Activated T-helper 1 cell treated with anti-CD3 and anti-CD28 coated beads, Interleukin-12 subunit alpha, Interleukin-12 subunit beta, Interleukin-2, Interleukin-4 antibody, amounts not matched to agents 30 ng/mL and 10 ng/mL and 1 ng/mL, durations not matched to agents 14 hours and 24 hours and 36 hours (primary cell): ENCODE data around the gene AP1B1. TPM values are rescaled to one million over a fixed set of nuclear protein-coding genes. Genes with fewer than 3 reads are reported as not detected.
A peak's percentile ranks its signal among the peaks of the same experiment; 100 is the strongest.

ENCODE experiments used
- DNase-seq: peaks from one replicate; pipeline ENCODE4 v3.0.0; 2021; ENCODE audit warnings: low spot score
- H3K27ac Mint-ChIP-seq: one replicate; pipeline ENCODE4 v1.8.0; 2021; ENCODE audit warnings: mild to moderate bottlenecking, mixed read lengths
- H3K27me3 Mint-ChIP-seq: one replicate; pipeline ENCODE4 v1.8.0; 2022; ENCODE audit warnings: mild to moderate bottlenecking, moderate library complexity, mixed read lengths; ENCODE audit not compliant: insufficient read depth
- H3K36me3 Mint-ChIP-seq: one replicate; pipeline ENCODE4 v1.8.0; 2021; ENCODE audit warnings: low read depth, mixed read lengths
- H3K4me1 Mint-ChIP-seq: one replicate; pipeline ENCODE4 v1.8.0; 2021; ENCODE audit warnings: low read depth, mixed read lengths
- H3K4me3 Mint-ChIP-seq: one replicate; pipeline ENCODE4 v1.8.0; 2021; ENCODE audit warnings: mild to moderate bottlenecking, moderate library complexity, mixed read lengths
- H3K9me3 Mint-ChIP-seq: one replicate; pipeline ENCODE4 v1.8.0; 2021; ENCODE audit warnings: mixed read lengths
- intact Hi-C: fragments of 100-400 bp; cut with micrococcal nuclease; formaldehyde crosslinking; loops from one replicate; pipeline ENCODE4 v1.15.1; 2024
- total RNA-seq: library from RNA; stranded (reverse); gene quantifications from 2 replicates; pipeline ENCODE4 v1.2.3, GENCODE V29; 2022

Gene AP1B1
- total RNA-seq, 1 donor from 2014 or later: 84.0 TPM

- peak overlapping the region; percentile 36 for H3K27ac Mint-ChIP-seq
Observed at GRCh38 chr22:29300807-29301601, 87.4 kb downstream of the AP1B1 start.

GRCh38 chr22:29300467-29300806 is 87.9 kb downstream of the AP1B1 start:
- peaks cover 8% of the 10 kb centered on the region for H3K4me1 Mint-ChIP-seq
- H3K36me3 Mint-ChIP-seq: peaks cover 43% of the 10 kb centered on the region
- no peak for DNase-seq
- intact Hi-C loops: no loop called here
- H3K27me3 Mint-ChIP-seq: no peaks in the 10 kb centered on the region
- no peak overlapping the region for H3K27ac Mint-ChIP-seq
- no peak overlapping the region for H3K4me3 Mint-ChIP-seq
- H3K9me3 Mint-ChIP-seq: no peaks in the 10 kb centered on the region

More at GRCh38 chr22:29300807-29301601, 87.4 kb downstream of the AP1B1 start:
- intact Hi-C loops: no loop called here
- Mint-ChIP-seq H3K36me3 (peaks cover 38% of the 10 kb centered on the region), H3K9me3 (no peaks in the 10 kb centered on the region), H3K27me3 (no peaks in the 10 kb centered on the region), H3K4me3 (no peak overlapping the region), H3K4me1 (peaks cover 8% of the 10 kb centered on the region)
- DNase-seq: no peak

GRCh38 chr22:29299136-29299900 is 89.1 kb downstream of the AP1B1 start:
- no peaks in the 10 kb centered on the region for H3K9me3 Mint-ChIP-seq
- no peak overlapping the region for H3K27ac Mint-ChIP-seq
- H3K36me3 Mint-ChIP-seq: peaks cover 51% of the 10 kb centered on the region
- DNase-seq: no peak
- intact Hi-C loops: no loop called here
- no peak overlapping the region for H3K4me3 Mint-ChIP-seq
- H3K4me1 Mint-ChIP-seq: peaks cover 8% of the 10 kb centered on the region
- no peaks in the 10 kb centered on the region for H3K27me3 Mint-ChIP-seq

GRCh38 chr22:29298641-29299040 is 89.7 kb downstream of the AP1B1 start:
- intact Hi-C loops: no loop called here
- Mint-ChIP-seq H3K4me1 (peaks cover 8% of the 10 kb centered on the region), H3K36me3 (peaks cover 56% of the 10 kb centered on the region), H3K27ac (peak overlapping the region; percentile 48), H3K9me3 (no peaks in the 10 kb centered on the region), H3K27me3 (no peaks in the 10 kb centered on the region), H3K4me3 (no peak overlapping the region)
- DNase-seq: no peak

GRCh38 chr22:29292379-29292778 is 96.0 kb downstream of the AP1B1 start:
- Mint-ChIP-seq H3K27me3 (no peaks in the 10 kb centered on the region), H3K4me3 (no peak overlapping the region), H3K27ac (no peak overlapping the region), H3K9me3 (no peaks in the 10 kb centered on the region), H3K4me1 (peaks cover 6% of the 10 kb centered on the region), H3K36me3 (peaks cover 72% of the 10 kb centered on the region)
- intact Hi-C loops: no loop called here
- DNase-seq: no peak

DNA sequence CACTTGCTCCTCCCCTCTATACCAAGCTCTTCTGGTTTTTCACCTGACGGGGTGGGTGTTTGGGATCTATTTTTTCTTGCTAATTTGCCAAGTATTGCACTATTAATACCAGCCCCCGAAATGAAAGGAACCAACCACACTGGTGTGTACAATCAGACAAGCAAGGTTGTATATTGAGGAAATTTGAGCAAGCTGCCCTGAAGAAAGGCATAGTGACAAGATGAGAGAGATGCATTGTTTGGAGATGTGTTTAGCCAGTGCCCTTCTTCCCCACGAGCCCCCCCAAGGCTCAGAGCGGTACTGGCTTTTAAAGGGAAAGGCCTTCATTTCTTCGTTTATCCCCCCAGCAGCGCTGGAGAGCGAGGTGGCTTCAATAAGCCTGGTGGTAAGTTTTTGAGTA is 97.2 kb downstream of the AP1B1 start:
- intact Hi-C loops: loop anchor here (2.0 kb wide), 1 partner anchor 14 kb away; no protein-coding TSS in a partner anchor
- Mint-ChIP-seq H3K27ac (no peak overlapping the region), H3K36me3 (peaks cover 75% of the 10 kb centered on the region), H3K27me3 (no peaks in the 10 kb centered on the region), H3K4me3 (no peak overlapping the region), H3K9me3 (no peaks in the 10 kb centered on the region), H3K4me1 (peaks cover 6% of the 10 kb centered on the region)
- DNase-seq: no peak

GRCh38 chr22:29290061-29290460 is 98.3 kb downstream of the AP1B1 start:
- peaks cover 6% of the 10 kb centered on the region for H3K4me1 Mint-ChIP-seq
- H3K9me3 Mint-ChIP-seq: no peaks in the 10 kb centered on the region
- intact Hi-C loops: loop anchor here (2.0 kb wide), 1 partner anchor 13 kb away; no protein-coding TSS in a partner anchor
- H3K36me3 Mint-ChIP-seq: peaks cover 70% of the 10 kb centered on the region
- H3K27ac Mint-ChIP-seq: no peak overlapping the region
- DNase-seq: no peak
- H3K4me3 Mint-ChIP-seq: no peak overlapping the region
- no peaks in the 10 kb centered on the region for H3K27me3 Mint-ChIP-seq

- Mint-ChIP-seq H3K36me3 (peaks cover 66% of the 10 kb centered on the region), H3K27me3 (no peaks in the 10 kb centered on the region), H3K27ac (no peak overlapping the region), H3K9me3 (no peaks in the 10 kb centered on the region), H3K4me3 (no peak overlapping the region), H3K4me1 (peaks cover 6% of the 10 kb centered on the region)
- intact Hi-C loops: no loop called here
- DNase-seq: no peak
Observed at GRCh38 chr22:29288837-29289236, 99.5 kb downstream of the AP1B1 start.

- H3K4me1 Mint-ChIP-seq: peaks cover 6% of the 10 kb centered on the region
- H3K36me3 Mint-ChIP-seq: peaks cover 59% of the 10 kb centered on the region
Observed at GRCh38 chr22:29284196-29284595, 104.2 kb downstream of the AP1B1 start.

GRCh38 chr22:29277927-29278326 is 110.4 kb downstream of the AP1B1 start:
- DNase-seq: no peak
- H3K9me3 Mint-ChIP-seq: no peaks in the 10 kb centered on the region
- intact Hi-C loops: loop anchor here (2.0 kb wide), 1 partner anchor 13 kb away; no protein-coding TSS in a partner anchor
- no peak overlapping the region for H3K27ac Mint-ChIP-seq
- H3K36me3 Mint-ChIP-seq: peaks cover 69% of the 10 kb centered on the region
- H3K4me1 Mint-ChIP-seq: peaks cover 38% of the 10 kb centered on the region
- no peak overlapping the region for H3K4me3 Mint-ChIP-seq
- H3K27me3 Mint-ChIP-seq: no peaks in the 10 kb centered on the region

More at GRCh38 chr22:29284196-29284595, 104.2 kb downstream of the AP1B1 start:
- Mint-ChIP-seq H3K27me3 (no peaks in the 10 kb centered on the region), H3K4me3 (no peak overlapping the region), H3K27ac (no peak overlapping the region), H3K9me3 (no peaks in the 10 kb centered on the region)
- intact Hi-C loops: no loop called here
- DNase-seq: no peak

Other genes with a start within 250 kb of the AP1B1 start
- not detected in 2 replicates for gene EMID1, start 182.7 kb downstream of the AP1B1 start, total RNA-seq
- gene RHBDD3, start 120.6 kb downstream of the AP1B1 start, total RNA-seq: 53.3 and 59.4 TPM in 2 replicates
- 454 and 463 TPM in 2 replicates for gene EWSR1, start 120.3 kb downstream of the AP1B1 start, total RNA-seq
- 2.6 and 3.2 TPM in 2 replicates for gene GAS2L1, start 81.9 kb downstream of the AP1B1 start, total RNA-seq
- gene RASL10A, start 72.9 kb downstream of the AP1B1 start, total RNA-seq: 0.15 and 0.65 TPM in 2 replicates
- gene RFPL1, start 50.0 kb upstream of the AP1B1 start, total RNA-seq: not detected in 2 replicates
- 8.4 TPM in 2 replicates for gene NEFH, start 91.6 kb upstream of the AP1B1 start, total RNA-seq
- 69.0 and 76.2 TPM in 2 replicates for gene THOC5, start 165.2 kb upstream of the AP1B1 start, total RNA-seq
- 43.7 and 44.7 TPM in 2 replicates for gene NIPSNAP1, start 192.5 kb upstream of the AP1B1 start, total RNA-seq
- gene NF2, start 215.1 kb upstream of the AP1B1 start, total RNA-seq: 65.7 and 66.1 TPM in 2 replicates